ENCODE data around the gene RAB4B.
"Not testable (repeated sequence)": the region's sequence is repeated elsewhere in the genome, so short reads cannot be mapped to it uniquely, and the experiment has no call there.

Gene RAB4B

DNA sequence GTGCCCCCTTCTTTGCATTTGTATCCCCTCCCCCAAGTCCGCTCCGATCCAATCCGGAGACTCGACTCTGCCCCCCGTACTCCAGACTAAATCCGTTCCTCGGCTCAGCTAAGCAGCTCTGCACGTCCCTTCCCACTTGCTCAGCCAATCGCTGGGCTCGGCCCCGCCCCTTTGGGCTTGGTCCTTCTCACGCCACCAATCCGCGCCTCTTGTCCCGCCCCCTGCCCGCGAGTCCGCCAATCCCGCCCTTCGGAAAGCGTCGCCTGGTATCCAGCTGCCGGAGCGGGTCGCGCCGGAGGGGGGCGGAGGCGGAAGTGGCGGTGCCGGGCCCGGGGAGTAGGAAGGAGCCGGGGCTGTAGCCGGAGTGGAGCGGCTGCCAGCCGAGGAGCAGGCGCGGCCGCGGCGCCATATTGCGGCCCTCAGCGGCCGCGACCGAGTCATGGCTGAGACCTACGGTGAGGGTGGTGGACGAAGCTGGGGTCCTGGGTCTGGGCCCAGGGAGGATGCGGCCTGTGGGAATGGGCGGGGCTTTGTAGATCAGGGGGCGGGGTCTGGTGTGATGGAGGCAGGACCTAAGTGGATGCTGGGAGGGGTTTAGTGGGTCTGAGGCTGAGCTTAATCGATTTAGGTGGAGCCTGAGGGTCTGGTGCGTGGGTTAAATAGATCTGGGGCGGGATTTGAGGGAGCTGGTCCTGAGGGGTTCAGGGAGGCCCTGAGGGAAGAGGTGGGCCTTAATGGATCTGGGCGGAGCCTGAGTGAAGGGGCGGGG lies at the start of gene RAB4B:
RAB4B (plus strand) TSS at position 311 of the 769 bp plus-strand sequence; CDS start at position 440, 129 bp downstream.
- peak; percentile 100 for DNase-seq (ENCODE audit: low read depth in 2 of 2)

GRCh38 chr19:40730065-40730464 lies 48.0 kb upstream of the RAB4B start:
- DNase-seq (ENCODE audit: low read depth in 2 of 2): not testable (repeated sequence)

DNA sequence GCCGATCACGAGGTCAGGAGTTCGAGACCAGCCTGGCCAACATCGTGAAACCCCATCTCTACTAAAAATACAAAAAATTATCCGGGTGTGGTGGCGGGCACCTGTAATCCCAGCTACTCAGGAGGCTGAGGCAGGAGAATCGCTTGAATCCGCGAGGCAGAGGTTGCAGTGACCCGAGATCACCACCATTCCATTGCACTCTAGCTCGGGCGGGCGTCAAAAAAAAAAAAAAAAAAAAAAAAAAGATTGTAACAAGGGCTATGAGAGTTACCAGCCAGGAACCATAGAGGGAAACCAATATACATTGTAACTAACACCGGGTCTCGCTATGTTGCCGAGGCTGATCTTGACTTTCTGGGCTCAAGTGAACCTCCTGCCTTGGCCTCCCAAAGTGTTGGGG lies 45.7 kb upstream of the RAB4B start:
- not testable (repeated sequence) for DNase-seq (ENCODE audit: low read depth in 2 of 2)

DNA sequence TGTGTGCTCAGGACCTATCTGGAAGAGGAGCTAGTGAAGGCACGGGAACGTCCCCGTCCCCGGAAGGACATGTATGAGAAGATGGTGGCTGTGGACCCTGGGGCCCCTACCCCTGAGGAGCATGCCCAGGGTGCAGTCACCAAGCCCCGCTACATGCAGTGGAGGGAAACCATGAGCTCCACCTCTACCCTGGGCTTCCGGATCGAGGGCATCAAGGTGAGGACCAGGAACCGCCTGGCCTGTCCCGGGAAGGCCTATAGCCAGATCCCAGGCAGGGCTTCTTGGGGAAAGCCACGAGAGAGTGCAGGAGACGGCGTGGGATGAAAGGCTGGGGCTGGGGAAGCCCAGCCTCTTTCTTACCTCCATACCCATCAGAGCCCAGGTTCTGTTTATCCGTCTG lies 44.9 kb upstream of the RAB4B start:
- no peak for DNase-seq (ENCODE audit: low read depth in 2 of 2)

GRCh38 chr19:40735013-40735771 lies 42.9 kb upstream of the RAB4B start:
- DNase-seq (ENCODE audit: low read depth in 2 of 2): no peak

DNA sequence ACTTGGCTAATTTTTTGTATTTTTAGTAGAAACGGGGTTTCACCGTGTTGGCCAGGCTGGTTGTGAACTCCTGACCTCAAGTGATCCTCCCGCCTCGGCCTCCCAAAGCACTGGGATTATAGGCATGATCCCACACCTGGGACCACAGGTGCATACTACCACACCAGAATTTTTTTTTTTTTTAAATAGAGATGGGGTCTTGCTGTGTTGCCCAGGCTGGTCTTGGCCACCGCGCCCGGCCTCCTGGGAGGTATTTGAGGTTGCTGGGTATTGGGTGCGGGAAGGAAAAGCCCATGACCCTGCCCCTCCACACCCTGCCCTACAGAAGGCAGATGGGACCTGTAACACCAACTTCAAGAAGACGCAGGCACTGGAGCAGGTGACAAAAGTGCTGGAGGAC lies 41.4 kb upstream of the RAB4B start:
- no peak for DNase-seq (ENCODE audit: low read depth in 2 of 2)

GRCh38 chr19:40737102-40737644 lies 40.9 kb upstream of the RAB4B start:
- DNase-seq (ENCODE audit: low read depth in 2 of 2): no peak

GRCh38 chr19:40739030-40739839 lies 38.8 kb upstream of the RAB4B start:
- DNase-seq (ENCODE audit: low read depth in 2 of 2): no peak

- no peak for DNase-seq (ENCODE audit: low read depth in 2 of 2)
Measured at GRCh38 chr19:40739871-40740703, 38.0 kb upstream of the RAB4B start.

- DNase-seq (ENCODE audit: low read depth in 2 of 2): no peak
Measured at GRCh38 chr19:40740747-40741146, 37.3 kb upstream of the RAB4B start.

GRCh38 chr19:40741527-40742390 lies 36.3 kb upstream of the RAB4B start:
- no peak for DNase-seq (ENCODE audit: low read depth in 2 of 2)

DNA sequence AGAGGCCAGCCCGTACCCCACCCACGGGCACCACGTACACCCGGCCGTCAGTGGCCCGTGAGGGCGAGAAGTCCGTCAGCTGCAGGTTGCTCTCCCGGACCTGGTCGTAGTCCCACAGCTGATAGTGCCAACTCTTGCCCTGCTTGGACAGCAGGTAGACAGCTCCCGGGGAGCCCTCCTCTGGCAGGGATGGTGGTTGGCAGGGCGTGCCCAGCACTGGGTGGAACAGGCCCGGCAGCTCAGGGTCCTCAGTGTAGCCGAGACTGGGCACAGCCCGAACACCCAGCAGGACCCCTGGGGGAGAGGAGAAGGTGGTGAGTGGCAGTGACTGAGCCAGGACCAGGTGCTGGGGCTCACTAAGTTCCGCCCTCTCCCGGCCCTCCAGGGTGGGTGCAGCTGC lies 35.6 kb upstream of the RAB4B start:
- no peak for DNase-seq (ENCODE audit: low read depth in 2 of 2)

GRCh38 chr19:40742886-40743285 lies 35.2 kb upstream of the RAB4B start:
- no peak for DNase-seq (ENCODE audit: low read depth in 2 of 2)

DNA sequence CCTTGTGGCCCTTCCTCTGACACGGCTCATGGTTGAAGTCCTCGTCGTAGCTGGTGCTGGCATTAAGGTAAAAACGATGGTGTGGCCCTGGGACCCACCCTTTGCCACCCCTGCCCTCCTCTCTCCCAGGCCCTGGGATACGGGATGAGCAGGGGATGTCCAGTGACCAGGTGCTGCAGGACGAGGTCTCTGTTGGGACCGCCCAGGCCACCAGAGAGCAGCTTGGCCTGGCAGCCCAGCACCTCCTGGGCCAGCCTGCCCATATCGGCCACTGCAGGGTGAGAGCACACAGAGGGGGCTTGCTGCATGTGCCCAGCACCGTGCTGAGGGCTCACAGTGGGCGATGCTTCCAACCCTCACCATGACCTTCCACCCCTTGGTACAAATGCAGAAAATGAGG lies 34.1 kb upstream of the RAB4B start:
- no peak for DNase-seq (ENCODE audit: low read depth in 2 of 2)

GRCh38 chr19:40744554-40745401 lies 33.3 kb upstream of the RAB4B start:
- DNase-seq (ENCODE audit: low read depth in 2 of 2): no peak

- DNase-seq (ENCODE audit: low read depth in 2 of 2): no peak
Measured at GRCh38 chr19:40745402-40745780, 32.7 kb upstream of the RAB4B start.

GRCh38 chr19:40747536-40747935 lies 30.5 kb upstream of the RAB4B start:
- no peak for DNase-seq (ENCODE audit: low read depth in 2 of 2)

- peak; percentile 99 for DNase-seq (ENCODE audit: low read depth in 2 of 2)
Measured at GRCh38 chr19:40750058-40750873, 27.8 kb upstream of the RAB4B start, which contains the start of gene ACTMAP. Gene ACTMAP (minus strand): TSS chr19:40750477. CDS start chr19:40749803, 674 bp downstream.

All from stimulated activated CD8-positive, alpha-beta memory T cell treated with anti-CD3 and anti-CD28 coated beads, Interleukin-15, amount 100 ng/mL, for 48 hours (primary cell).